ENCODE data around the gene IMP4. TPM values are rescaled to one million over a fixed set of nuclear protein-coding genes. Genes with fewer than 3 reads are reported as not detected.

The IMP4 gene
- total and polyA plus RNA-seq, 2 of the 13 experiments (the other 11 are each of a cell fraction or from before 2014, with no cell fraction given) = 142 to 158 TPM

DNA sequence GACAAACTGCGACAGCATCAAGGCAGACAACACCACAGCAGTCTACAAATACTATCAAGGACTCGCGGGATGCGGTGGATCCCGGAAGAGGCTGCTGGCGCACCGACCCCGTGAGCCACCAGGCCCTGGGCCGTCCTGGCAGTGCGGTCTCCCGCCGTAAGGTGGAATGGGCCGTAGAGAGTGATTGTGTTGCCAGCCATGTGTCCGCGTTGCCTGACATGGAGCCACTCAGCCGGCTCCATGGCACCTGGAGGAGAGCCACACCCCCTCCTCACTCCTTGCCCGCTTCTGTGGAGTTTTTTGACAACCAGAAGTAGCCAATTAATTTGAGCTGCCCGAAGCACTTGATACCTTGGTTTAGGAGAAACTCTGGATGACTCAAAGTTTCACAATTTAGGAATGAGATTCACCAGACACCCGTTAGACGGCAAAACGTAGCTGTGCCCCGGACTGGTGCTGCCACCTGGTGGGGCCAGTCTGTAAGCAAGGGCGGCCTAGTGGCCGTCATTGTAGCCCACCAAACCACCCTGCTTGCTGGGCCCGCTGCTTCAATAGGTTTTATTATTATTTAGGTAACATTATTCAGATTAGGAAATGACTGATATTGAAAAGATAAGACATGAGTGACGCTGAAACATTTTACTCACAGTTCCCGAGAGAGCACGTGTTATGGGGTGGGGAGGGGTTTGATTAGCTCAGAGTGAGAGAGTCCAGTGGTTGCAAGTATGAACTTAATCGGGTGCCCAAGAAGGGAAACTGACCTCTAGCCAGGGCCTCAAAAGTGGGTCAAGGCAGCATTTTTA lies 10.2 kb upstream of the IMP4 start (continued):
- peak; percentile 31; the same call in 1 of the 2 replicates for TF ChIP-seq THAP11 (CRISPR knock-in tag; IDR thresholded peaks at IDR 0.05)
- no peak; the same call in 1 of the 2 replicates for TF ChIP-seq PPARG (CRISPR knock-in tag; conservative IDR thresholded peaks at IDR 0.05)
- no peak for TF ChIP-seq NCOA5 (CRISPR knock-in tag; IDR thresholded peaks at IDR 0.05)
- TF ChIP-seq TFDP1 (CRISPR knock-in tag; IDR thresholded peaks at IDR 0.05; ENCODE audit: borderline replicate concordance) = no peak
- no peak for TF ChIP-seq ZNF652 (CRISPR knock-in tag; IDR thresholded peaks at IDR 0.05; ENCODE audit: borderline replicate concordance, low read depth)
- TF ChIP-seq, protein P1, sequence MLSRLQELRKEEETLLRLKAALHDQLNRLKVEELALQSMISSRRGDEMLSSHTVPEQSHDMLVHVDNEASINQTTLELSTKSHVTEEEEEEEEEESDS (CRISPR knock-in tag; IDR thresholded peaks at IDR 0.05; ENCODE audit: borderline replicate concordance) = 0 out of 2 replicates have a peak, but pooled peaks have one; percentile 14
- no peak for TF ChIP-seq ZNF441 (CRISPR knock-in tag; IDR thresholded peaks at IDR 0.05; ENCODE audit: borderline replicate concordance)
- no peak for TF ChIP-seq BRD4 (CRISPR knock-in tag; IDR thresholded peaks at IDR 0.05)
- no peak for TF ChIP-seq SP140L (CRISPR knock-in tag; IDR thresholded peaks at IDR 0.05; ENCODE audit: borderline replicate concordance)
- TF ChIP-seq ZNF83 (CRISPR knock-in tag; IDR thresholded peaks at IDR 0.05; ENCODE audit: borderline replicate concordance) = no peak
- no peak for TF ChIP-seq KDM4B (CRISPR knock-in tag; IDR thresholded peaks at IDR 0.05)
- no peak for TF ChIP-seq ZNF343 (CRISPR knock-in tag; IDR thresholded peaks at IDR 0.05)
- TF ChIP-seq TFE3 (CRISPR knock-in tag; IDR thresholded peaks at IDR 0.05) = no peak
- peak; percentile 22; the same call in 1 of the 2 replicates for TF ChIP-seq CEBPG (CRISPR knock-in tag; IDR thresholded peaks at IDR 0.05)
- no peak for TF ChIP-seq NR2F2 (IDR thresholded peaks at IDR 0.05; ENCODE audit: borderline replicate concordance, low read depth)
- TF ChIP-seq, protein P2, sequence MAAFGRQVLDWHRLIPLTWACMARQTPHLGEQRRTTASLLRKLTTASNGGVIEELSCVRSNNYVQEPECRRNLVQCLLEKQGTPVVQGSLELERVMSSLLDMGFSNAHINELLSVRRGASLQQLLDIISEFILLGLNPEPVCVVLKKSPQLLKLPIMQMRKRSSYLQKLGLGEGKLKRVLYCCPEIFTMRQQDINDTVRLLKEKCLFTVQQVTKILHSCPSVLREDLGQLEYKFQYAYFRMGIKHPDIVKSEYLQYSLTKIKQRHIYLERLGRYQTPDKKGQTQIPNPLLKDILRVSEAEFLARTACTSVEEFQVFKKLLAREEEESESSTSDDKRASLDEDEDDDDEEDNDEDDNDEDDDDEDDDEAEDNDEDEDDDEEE (CRISPR knock-in tag; IDR thresholded peaks at IDR 0.05) = no peak
- TF ChIP-seq, protein P3, sequence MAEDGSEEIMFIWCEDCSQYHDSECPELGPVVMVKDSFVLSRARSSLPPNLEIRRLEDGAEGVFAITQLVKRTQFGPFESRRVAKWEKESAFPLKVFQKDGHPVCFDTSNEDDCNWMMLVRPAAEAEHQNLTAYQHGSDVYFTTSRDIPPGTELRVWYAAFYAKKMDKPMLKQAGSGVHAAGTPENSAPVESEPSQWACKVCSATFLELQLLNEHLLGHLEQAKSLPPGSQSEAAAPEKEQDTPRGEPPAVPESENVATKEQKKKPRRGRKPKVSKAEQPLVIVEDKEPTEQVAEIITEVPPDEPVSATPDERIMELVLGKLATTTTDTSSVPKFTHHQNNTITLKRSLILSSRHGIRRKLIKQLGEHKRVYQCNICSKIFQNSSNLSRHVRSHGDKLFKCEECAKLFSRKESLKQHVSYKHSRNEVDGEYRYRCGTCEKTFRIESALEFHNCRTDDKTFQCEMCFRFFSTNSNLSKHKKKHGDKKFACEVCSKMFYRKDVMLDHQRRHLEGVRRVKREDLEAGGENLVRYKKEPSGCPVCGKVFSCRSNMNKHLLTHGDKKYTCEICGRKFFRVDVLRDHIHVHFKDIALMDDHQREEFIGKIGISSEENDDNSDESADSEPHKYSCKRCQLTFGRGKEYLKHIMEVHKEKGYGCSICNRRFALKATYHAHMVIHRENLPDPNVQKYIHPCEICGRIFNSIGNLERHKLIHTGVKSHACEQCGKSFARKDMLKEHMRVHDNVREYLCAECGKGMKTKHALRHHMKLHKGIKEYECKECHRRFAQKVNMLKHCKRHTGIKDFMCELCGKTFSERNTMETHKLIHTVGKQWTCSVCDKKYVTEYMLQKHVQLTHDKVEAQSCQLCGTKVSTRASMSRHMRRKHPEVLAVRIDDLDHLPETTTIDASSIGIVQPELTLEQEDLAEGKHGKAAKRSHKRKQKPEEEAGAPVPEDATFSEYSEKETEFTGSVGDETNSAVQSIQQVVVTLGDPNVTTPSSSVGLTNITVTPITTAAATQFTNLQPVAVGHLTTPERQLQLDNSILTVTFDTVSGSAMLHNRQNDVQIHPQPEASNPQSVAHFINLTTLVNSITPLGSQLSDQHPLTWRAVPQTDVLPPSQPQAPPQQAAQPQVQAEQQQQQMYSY (CRISPR knock-in tag; IDR thresholded peaks at IDR 0.05) = no peak
- TF ChIP-seq IRF2 (CRISPR knock-in tag; IDR thresholded peaks at IDR 0.05) = 0 out of 2 replicates have a peak, but pooled peaks have one; percentile 55
- no peak for TF ChIP-seq MBNL3 (CRISPR knock-in tag; conservative IDR thresholded peaks at IDR 0.05)
- no peak for TF ChIP-seq ZNF891 (CRISPR knock-in tag; IDR thresholded peaks at IDR 0.05)
- no peak for TF ChIP-seq SMARCE1 (IDR thresholded peaks at IDR 0.05; ENCODE audit: borderline replicate concordance)
- TF ChIP-seq, protein P4, sequence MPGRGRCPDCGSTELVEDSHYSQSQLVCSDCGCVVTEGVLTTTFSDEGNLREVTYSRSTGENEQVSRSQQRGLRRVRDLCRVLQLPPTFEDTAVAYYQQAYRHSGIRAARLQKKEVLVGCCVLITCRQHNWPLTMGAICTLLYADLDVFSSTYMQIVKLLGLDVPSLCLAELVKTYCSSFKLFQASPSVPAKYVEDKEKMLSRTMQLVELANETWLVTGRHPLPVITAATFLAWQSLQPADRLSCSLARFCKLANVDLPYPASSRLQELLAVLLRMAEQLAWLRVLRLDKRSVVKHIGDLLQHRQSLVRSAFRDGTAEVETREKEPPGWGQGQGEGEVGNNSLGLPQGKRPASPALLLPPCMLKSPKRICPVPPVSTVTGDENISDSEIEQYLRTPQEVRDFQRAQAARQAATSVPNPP (CRISPR knock-in tag; IDR thresholded peaks at IDR 0.05) = no peak
